CD4-positive, alpha-beta T cell (primary cell): Measurements from ENCODE around the gene FILIP1L. TPM values are rescaled to one million over a fixed set of nuclear protein-coding genes. Genes with fewer than 3 reads are reported as not detected.

Experiments used
- ATAC-seq: fragments of 200-7000 bp; cut with Tn5 transposase; one replicate; pipeline ENCODE4 v1.10.0; 2022; ENCODE audit warnings: mild to moderate bottlenecking; ENCODE audit not compliant: poor library complexity
- CTCF ChIA-PET: fragments of 350-600 bp; sonication (Branson Sonifier 250); formaldehyde crosslinking; loops from one replicate; lab custom pipeline; 2021; ENCODE audit warnings: antibody characterized with exemption, inconsistent platforms; lab: Charles Lee
- POLR2A ChIA-PET: fragments of 350-600 bp; sonication (Branson Sonifier 250); formaldehyde crosslinking; loops from one replicate; lab custom pipeline; 2021; ENCODE audit warnings: antibody characterized with exemption, inconsistent platforms; lab: Charles Lee
- DNase-seq, 14 experiments: peaks; one replicate each; pipeline ENCODE4 v3.0.0-alpha.2; 2013 to 2020; ENCODE audit warnings: mixed read lengths in 2 of 14
- H3K27ac ChIP-seq, 2 donors: one replicate each; pipeline versions ENCODE4 v1.5.1 to v1.7.0; 2013; ENCODE audit warnings: low read length in 2 of 2, low read depth in 1 of 2, mild to moderate bottlenecking in 1 of 2
- H3K27me3 ChIP-seq, 2 experiments: 1 replicate in 1 of 2; 2 replicates in 1 of 2; pipeline versions ENCODE4 v1.6.1 to v1.7.0; 2013; ENCODE audit warnings: low read length in 2 of 2, control low read depth in 1 of 2, mild to moderate bottlenecking in 1 of 2, moderate library complexity in 1 of 2; ENCODE audit not compliant: insufficient read depth in 2 of 2, control insufficient read depth in 1 of 2
- H3K36me3 ChIP-seq: one replicate; pipeline ENCODE4 v1.6.1; 2013; ENCODE audit warnings: low read length, control low read depth; ENCODE audit not compliant: insufficient read depth
- H3K4me1 ChIP-seq: one replicate; pipeline ENCODE4 v1.6.1; 2013; ENCODE audit warnings: low read length, control low read depth; ENCODE audit not compliant: insufficient read depth
- H3K4me3 ChIP-seq: one replicate; pipeline ENCODE4 v1.5.1; 2013; ENCODE audit warnings: mild to moderate bottlenecking, low read length, moderate library complexity
- H3K9me3 ChIP-seq, 2 experiments: 1 replicate in 1 of 2; 2 replicates in 1 of 2; pipeline versions ENCODE4 v1.6.1 to v1.7.0; 2013; ENCODE audit warnings: low read length in 2 of 2, mild to moderate bottlenecking in 2 of 2, control low read depth in 1 of 2, moderate library complexity in 1 of 2; ENCODE audit not compliant: control insufficient read depth in 1 of 2, insufficient read depth in 1 of 2
- H3K27ac Mint-ChIP-seq: one replicate; pipeline ENCODE4 v1.8.0; 2020; ENCODE audit warnings: mixed read lengths
- H3K27me3 Mint-ChIP-seq: one replicate; pipeline ENCODE4 v1.8.0; 2021; ENCODE audit warnings: mixed read lengths
- H3K36me3 Mint-ChIP-seq: one replicate; pipeline ENCODE4 v1.8.0; 2021; ENCODE audit warnings: low read depth, mixed read lengths
- H3K4me1 Mint-ChIP-seq: one replicate; pipeline ENCODE4 v1.8.0; 2021; ENCODE audit warnings: low read depth, mixed read lengths
- H3K4me3 Mint-ChIP-seq: one replicate; pipeline ENCODE4 v1.8.0; 2020; ENCODE audit warnings: mild to moderate bottlenecking, mixed read lengths
- H3K9me3 Mint-ChIP-seq: one replicate; pipeline ENCODE4 v1.8.0; 2020; ENCODE audit warnings: mixed read lengths
- CTCF ChIP-seq: fragments of 200-600 bp; IDR thresholded peaks from one replicate; pipeline ENCODE4 v1.8.0; 2022; ENCODE audit warnings: antibody characterized with exemption, mild to moderate bottlenecking
- intact Hi-C, 2 experiments: fragments of 100-400 bp; cut with DNase I in 1 of 2; cut with micrococcal nuclease in 1 of 2; formaldehyde crosslinking; loops; one replicate each; pipeline versions ENCODE4 v1.15.1 to v1.9.0; 2023 to 2025; cut with DNase I, micrococcal nuclease
- total RNA-seq, 174 experiments: library from RNA in 2 of 174; stranded (reverse) in 2 of 174; gene quantifications; one replicate each; pipeline ENCODE4 v1.2.3 and lab custom pipeline; 2021 to 2026

FILIP1L gene
- total RNA-seq, 2 experiments from 2014 or later: 0.08 to 0.28 TPM

GRCh38 chr3:100159331-100160153, 45.2 kb upstream of the FILIP1L start:
- peaks cover 75% of the 10 kb centered on the region for H3K36me3 Mint-ChIP-seq
- no peak overlapping the region for H3K4me3 Mint-ChIP-seq
- H3K27ac Mint-ChIP-seq: no peak overlapping the region
- ChIA-PET CTCF (no interaction called here), POLR2A (no interaction called here)
- H3K27me3 ChIP-seq: no peaks in the 10 kb centered on the region
- no peak overlapping the region for H3K4me3 ChIP-seq
- peaks cover 8% of the 10 kb centered on the region for H3K9me3 Mint-ChIP-seq
- DNase-seq (no peak), ATAC-seq (no peak)
- H3K4me1 ChIP-seq: no peaks in the 10 kb centered on the region
- H3K27ac ChIP-seq: no peak overlapping the region
- intact Hi-C loops: no loop called here
- H3K4me1 Mint-ChIP-seq: no peaks in the 10 kb centered on the region
- H3K36me3 ChIP-seq: peaks cover 4% of the 10 kb centered on the region
- TF ChIP-seq CTCF: no peak
- H3K9me3 ChIP-seq: peaks cover 7 to 14% of the 10 kb centered on the region in 2 experiments
- H3K27me3 Mint-ChIP-seq: no peaks in the 10 kb centered on the region

DNA sequence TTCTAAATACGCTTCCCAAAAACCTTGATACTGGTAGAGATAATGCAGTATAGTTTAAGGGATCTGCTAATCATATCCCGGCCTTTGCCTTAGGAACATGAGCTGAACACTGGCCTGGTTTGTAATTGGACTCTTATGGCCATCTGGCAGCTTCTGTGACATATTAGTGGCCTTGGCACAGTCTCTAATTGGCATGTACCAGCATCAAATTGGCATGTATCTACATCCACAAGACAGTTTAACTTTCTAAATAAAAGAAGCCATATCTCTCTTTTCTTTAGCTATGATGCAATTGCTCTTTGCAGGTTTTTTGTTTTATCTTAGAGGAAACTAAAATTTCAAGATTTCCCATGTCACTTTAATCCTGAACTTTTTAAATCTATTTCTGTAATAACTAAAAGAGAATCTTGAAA, 44.6 kb upstream of the FILIP1L start:
- Histone ChIP-seq H3K27ac (no peak overlapping the region), H3K27me3 (no peaks in the 10 kb centered on the region), H3K9me3 (peaks cover 7 to 15% of the 10 kb centered on the region in 2 experiments), H3K36me3 (peaks cover 4% of the 10 kb centered on the region), H3K4me3 (no peak overlapping the region), H3K4me1 (no peaks in the 10 kb centered on the region)
- DNase-seq (no peak), ATAC-seq (no peak)
- no peak overlapping the region for H3K4me3 Mint-ChIP-seq
- no peak overlapping the region for H3K27ac Mint-ChIP-seq
- no peaks in the 10 kb centered on the region for H3K4me1 Mint-ChIP-seq
- H3K27me3 Mint-ChIP-seq: no peaks in the 10 kb centered on the region
- H3K36me3 Mint-ChIP-seq: peaks cover 71% of the 10 kb centered on the region
- POLR2A ChIA-PET: no interaction called here
- peaks cover 8% of the 10 kb centered on the region for H3K9me3 Mint-ChIP-seq
- CTCF ChIA-PET: no interaction called here
- intact Hi-C loops: no loop called here
- no peak for TF ChIP-seq CTCF

GRCh38 chr3:100157685-100158084, 43.4 kb upstream of the FILIP1L start:
- no peak for DNase-seq
- peaks cover 8% of the 10 kb centered on the region for H3K9me3 Mint-ChIP-seq
- H3K4me3 ChIP-seq: no peak overlapping the region
- H3K36me3 ChIP-seq: peaks cover 4% of the 10 kb centered on the region
- peaks cover 77% of the 10 kb centered on the region for H3K36me3 Mint-ChIP-seq
- intact Hi-C loops: no loop called here
- H3K9me3 ChIP-seq: peaks cover 7 to 15% of the 10 kb centered on the region in 2 experiments
- CTCF ChIA-PET: no interaction called here
- no peak overlapping the region for H3K27ac ChIP-seq
- POLR2A ChIA-PET: no interaction called here
- H3K27me3 ChIP-seq: no peaks in the 10 kb centered on the region
- no peak for ATAC-seq
- no peak overlapping the region for H3K4me3 Mint-ChIP-seq
- no peaks in the 10 kb centered on the region for H3K4me1 Mint-ChIP-seq
- no peaks in the 10 kb centered on the region for H3K27me3 Mint-ChIP-seq
- no peak for TF ChIP-seq CTCF
- no peak overlapping the region for H3K27ac Mint-ChIP-seq
- no peaks in the 10 kb centered on the region for H3K4me1 ChIP-seq
